HCT116 (cell line): ENCODE results near the gene CRB1.

Experiments
- POLR2A ChIP-seq: IDR thresholded peaks from 2 replicates; pipeline ENCODE4 v1.7.0; 2011; ENCODE audit warnings: borderline replicate concordance; ENCODE audit not compliant: insufficient read depth, insufficient read length; ENCODE audit errors: extremely low read depth
- POLR2AphosphoS5 ChIP-seq: IDR thresholded peaks from 2 replicates; pipeline ENCODE4 v1.6.1; 2011; ENCODE audit warnings: mild to moderate bottlenecking, low read depth, low read length, moderate library complexity
- RAD21 ChIP-seq: IDR thresholded peaks from 2 replicates; pipeline ENCODE4 v1.6.1; 2012; ENCODE audit warnings: low read depth, mild to moderate bottlenecking
- SIN3A ChIP-seq: IDR thresholded peaks from 2 replicates; pipeline ENCODE4 v1.6.1; 2012; ENCODE audit warnings: low read depth
- TF ChIP-seq, protein P1 (sequence below), 3 experiments: fragments of 200-600 bp in 1 of 3; sonication (generic) in 1 of 3; IDR thresholded peaks in 2 of 3; conservative IDR thresholded peaks in 1 of 3; 2 replicates each; pipeline ENCODE4 v1.5.1; 2012 to 2017; ENCODE audit warnings: low read depth in 2 of 3, low read length in 2 of 3, antibody characterized with exemption in 1 of 3, borderline replicate concordance in 1 of 3, control low read depth in 1 of 3, mild to moderate bottlenecking in 1 of 3, mixed read lengths in 1 of 3, mixed run types in 1 of 3, moderate library complexity in 1 of 3; ENCODE audit not compliant: insufficient read depth in 1 of 3

DNA sequence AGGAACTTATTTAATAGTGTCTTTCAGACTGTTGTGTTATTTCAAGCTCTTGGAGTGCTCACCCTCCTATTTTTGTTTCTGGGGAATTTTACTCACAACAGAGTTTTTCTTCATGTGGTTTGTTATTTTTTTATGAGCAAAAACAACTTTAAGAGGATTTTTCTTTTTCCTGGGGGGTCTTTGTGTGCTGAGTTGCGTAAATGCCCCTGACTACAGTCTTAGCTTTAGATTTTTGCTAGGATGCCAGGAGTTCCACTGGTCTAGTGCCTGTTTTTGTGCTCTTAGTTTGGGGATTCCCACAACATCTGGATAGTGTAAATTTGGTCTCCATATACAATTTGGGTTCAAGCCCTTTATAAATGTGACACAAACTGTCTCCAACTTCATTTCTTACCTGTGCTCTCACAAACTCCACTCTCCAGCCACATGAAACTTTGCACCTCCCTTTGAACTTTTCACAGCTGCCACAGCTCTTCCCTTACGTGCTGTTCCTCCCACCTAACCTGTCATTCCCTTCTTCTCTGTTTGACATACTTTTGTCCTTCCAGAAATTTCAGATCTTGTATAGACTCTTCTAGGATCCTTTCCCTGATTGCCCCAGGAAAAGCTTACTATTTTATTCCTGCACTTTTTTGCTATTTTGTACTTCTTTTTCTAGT lies 180.2 kb downstream of the CRB1 start:
- TF ChIP-seq, protein P1, sequence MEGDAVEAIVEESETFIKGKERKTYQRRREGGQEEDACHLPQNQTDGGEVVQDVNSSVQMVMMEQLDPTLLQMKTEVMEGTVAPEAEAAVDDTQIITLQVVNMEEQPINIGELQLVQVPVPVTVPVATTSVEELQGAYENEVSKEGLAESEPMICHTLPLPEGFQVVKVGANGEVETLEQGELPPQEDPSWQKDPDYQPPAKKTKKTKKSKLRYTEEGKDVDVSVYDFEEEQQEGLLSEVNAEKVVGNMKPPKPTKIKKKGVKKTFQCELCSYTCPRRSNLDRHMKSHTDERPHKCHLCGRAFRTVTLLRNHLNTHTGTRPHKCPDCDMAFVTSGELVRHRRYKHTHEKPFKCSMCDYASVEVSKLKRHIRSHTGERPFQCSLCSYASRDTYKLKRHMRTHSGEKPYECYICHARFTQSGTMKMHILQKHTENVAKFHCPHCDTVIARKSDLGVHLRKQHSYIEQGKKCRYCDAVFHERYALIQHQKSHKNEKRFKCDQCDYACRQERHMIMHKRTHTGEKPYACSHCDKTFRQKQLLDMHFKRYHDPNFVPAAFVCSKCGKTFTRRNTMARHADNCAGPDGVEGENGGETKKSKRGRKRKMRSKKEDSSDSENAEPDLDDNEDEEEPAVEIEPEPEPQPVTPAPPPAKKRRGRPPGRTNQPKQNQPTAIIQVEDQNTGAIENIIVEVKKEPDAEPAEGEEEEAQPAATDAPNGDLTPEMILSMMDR (IDR thresholded peaks at IDR 0.05 in 2 of 3, conservative IDR thresholded peaks at IDR 0.05 in 1 of 3; ENCODE audit: borderline replicate concordance in 1 of 3, insufficient read depth in 1 of 3, low read depth in 2 of 3, low read length in 2 of 3) = no peak
- TF ChIP-seq POLR2AphosphoS5 = no peak
- no peak for TF ChIP-seq SIN3A
- TF ChIP-seq RAD21 = no peak
- no peak for TF ChIP-seq POLR2A
